IPS-18c (cell line): Measurements from ENCODE around the gene ZNF23.

Source experiments
- H3K4me3 ChIP-seq: 2 replicates; pipeline ENCODE4 v1.7.0; 2013; ENCODE audit warnings: low read depth, mild to moderate bottlenecking, low read length, moderate library complexity; ENCODE audit not compliant: insufficient read depth
- H3K9me3 ChIP-seq: one replicate; pipeline ENCODE4 v1.6.1; 2013; ENCODE audit warnings: mild to moderate bottlenecking, low read length, moderate library complexity; ENCODE audit not compliant: control insufficient read depth, insufficient read depth

Gene ZNF23

GRCh38 chr16:71476457-71477124, 14.5 kb upstream of the ZNF23 start:
- H3K4me3 ChIP-seq, result no peak overlapping the region
- no peaks in the 10 kb centered on the region for H3K9me3 ChIP-seq

- Histone ChIP-seq H3K9me3 (no peaks in the 10 kb centered on the region), H3K4me3 (no peak overlapping the region)
These were observed 12.8 kb upstream of the ZNF23 start for GRCh38 chr16:71474864-71475263.

GRCh38 chr16:71473891-71474290, 11.8 kb upstream of the ZNF23 start:
- Histone ChIP-seq H3K4me3 (no peak overlapping the region), H3K9me3 (no peaks in the 10 kb centered on the region)

GRCh38 chr16:71472931-71473330, 10.9 kb upstream of the ZNF23 start:
- Histone ChIP-seq H3K9me3 (no peaks in the 10 kb centered on the region), H3K4me3 (no peak overlapping the region)

GRCh38 chr16:71472051-71472450, 10.0 kb upstream of the ZNF23 start:
- no peak overlapping the region for H3K4me3 ChIP-seq
- no peaks in the 10 kb centered on the region for H3K9me3 ChIP-seq

GRCh38 chr16:71467810-71468209, 5.8 kb upstream of the ZNF23 start:
- Histone ChIP-seq H3K9me3 (peaks cover 2% of the 10 kb centered on the region), H3K4me3 (no peak overlapping the region)

- Histone ChIP-seq H3K9me3 (peaks cover 2% of the 10 kb centered on the region), H3K4me3 (no peak overlapping the region)
These were observed 2.2 kb upstream of the ZNF23 start for GRCh38 chr16:71464231-71464630.

- Histone ChIP-seq H3K4me3 (peak overlapping the region; percentile 99; the same call in 1 of the 2 replicates), H3K9me3 (peaks cover 2% of the 10 kb centered on the region)
These were observed 1.1 kb downstream of the ZNF23 start for GRCh38 chr16:71460941-71461340.

- H3K4me3 ChIP-seq, result no peak overlapping the region
- H3K9me3 ChIP-seq, result peaks cover 2% of the 10 kb centered on the region
These were observed 1.8 kb downstream of the ZNF23 start for GRCh38 chr16:71460236-71460635.

GRCh38 chr16:71459510-71459909, 2.5 kb downstream of the ZNF23 start:
- Histone ChIP-seq H3K9me3 (peaks cover 2% of the 10 kb centered on the region), H3K4me3 (no peak overlapping the region)

GRCh38 chr16:71456801-71457200, 5.2 kb downstream of the ZNF23 start:
- Histone ChIP-seq H3K4me3 (no peak overlapping the region), H3K9me3 (no peaks in the 10 kb centered on the region)

GRCh38 chr16:71453036-71453435, 9.0 kb downstream of the ZNF23 start:
- H3K9me3 ChIP-seq, result peaks cover 16% of the 10 kb centered on the region
- no peak overlapping the region for H3K4me3 ChIP-seq

GRCh38 chr16:71449020-71449419, 13.0 kb downstream of the ZNF23 start:
- Histone ChIP-seq H3K9me3 (peaks cover 19% of the 10 kb centered on the region), H3K4me3 (no peak overlapping the region)

- no peak overlapping the region; the same call in 1 of the 2 replicates for H3K4me3 ChIP-seq
- H3K9me3 ChIP-seq, result peaks cover 19% of the 10 kb centered on the region
These were observed 13.7 kb downstream of the ZNF23 start for GRCh38 chr16:71448274-71448866.

- peaks cover 12% of the 10 kb centered on the region for H3K9me3 ChIP-seq
- H3K4me3 ChIP-seq, result no peak overlapping the region
These were observed 18.3 kb downstream of the ZNF23 start for GRCh38 chr16:71443714-71444113.

GRCh38 chr16:71442051-71442440, 20.0 kb downstream of the ZNF23 start, which contains the start of gene TLE7:
TSS of gene TLE7 (minus strand) at chr16:71442054. CDS start at chr16:71433324, 8,730 bp downstream.
- H3K4me3 ChIP-seq, result no peak within 1 kb of the TSS
- H3K9me3 ChIP-seq, result peaks cover 3% of the 10 kb centered on the region

GRCh38 chr16:71441348-71442050, 20.5 kb downstream of the ZNF23 start:
- peaks cover 3% of the 10 kb centered on the region for H3K9me3 ChIP-seq
- no peak overlapping the region for H3K4me3 ChIP-seq

GRCh38 chr16:71440669-71441347, 21.2 kb downstream of the ZNF23 start:
- peaks cover 3% of the 10 kb centered on the region for H3K9me3 ChIP-seq
- no peak overlapping the region for H3K4me3 ChIP-seq
